SW480 (cell line): ENCODE results near the gene TEX9.
"Not testable (repeated sequence)": the region's sequence is repeated elsewhere in the genome, so short reads cannot be mapped to it uniquely, and the experiment has no call there.

Source experiments
- DNase-seq: peaks from one replicate; pipeline ENCODE4 v3.0.0-alpha.2; 2016; ENCODE audit warnings: low spot score

TEX9 gene

DNA sequence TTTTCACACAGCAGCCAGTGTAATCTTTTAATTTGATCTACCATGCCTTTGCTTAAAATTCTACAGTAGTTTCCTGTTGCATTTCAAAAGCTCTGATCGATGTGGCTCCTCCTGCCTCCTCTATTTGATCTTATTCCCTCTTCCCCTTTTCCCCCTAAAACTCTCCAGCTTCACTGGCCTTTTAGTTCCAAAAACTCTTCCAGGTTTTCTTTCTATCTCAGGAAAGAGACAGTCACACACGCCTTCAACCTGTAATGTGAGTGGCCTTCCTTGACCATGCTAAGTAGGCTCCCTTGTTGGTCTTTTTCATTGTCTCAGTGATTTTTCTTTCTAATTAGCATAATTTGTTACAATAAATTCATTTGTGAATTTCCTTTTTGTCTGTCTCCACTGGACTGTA, 985 bp downstream of the TEX9 start:
- peak; percentile 2 for DNase-seq

DNA sequence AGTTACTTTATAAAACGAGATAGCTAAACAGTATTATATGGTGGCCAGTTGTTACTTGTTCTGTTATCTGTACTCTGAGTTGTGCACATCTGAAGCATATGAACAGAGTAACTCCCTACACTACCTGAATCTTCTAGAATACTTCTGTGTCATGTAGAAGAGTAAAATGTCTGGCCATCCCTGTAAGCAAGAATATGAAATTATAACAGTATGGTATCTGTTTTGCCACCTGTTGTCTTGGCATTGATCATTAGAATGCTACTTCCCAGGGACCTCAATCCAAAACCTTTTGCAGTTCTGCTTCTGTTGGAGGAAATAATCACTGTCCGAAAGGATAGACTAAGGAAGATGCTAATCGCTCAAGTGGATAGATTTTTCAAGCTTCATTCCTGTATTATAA, 1.9 kb downstream of the TEX9 start:
- no peak for DNase-seq

DNA sequence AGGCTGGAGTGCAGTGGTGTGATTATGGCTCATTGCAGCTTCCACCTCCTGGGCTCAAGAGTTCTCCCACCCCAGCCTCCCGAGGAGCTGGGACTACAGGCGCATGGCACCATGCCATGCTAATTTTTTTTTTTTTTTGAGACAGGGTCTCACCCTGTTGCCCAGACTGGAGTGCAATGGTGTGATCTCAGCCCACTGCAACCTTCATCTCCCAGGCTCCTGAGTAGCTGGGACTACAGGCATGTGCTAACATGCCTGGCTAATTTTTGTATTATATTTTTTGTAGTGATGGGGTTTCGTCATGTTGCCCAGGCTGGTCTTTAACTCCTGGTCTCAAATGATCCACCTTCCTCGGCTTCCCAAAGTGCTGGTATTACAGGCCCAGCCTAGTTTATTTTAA, 4.0 kb downstream of the TEX9 start:
- DNase-seq = no peak

DNA sequence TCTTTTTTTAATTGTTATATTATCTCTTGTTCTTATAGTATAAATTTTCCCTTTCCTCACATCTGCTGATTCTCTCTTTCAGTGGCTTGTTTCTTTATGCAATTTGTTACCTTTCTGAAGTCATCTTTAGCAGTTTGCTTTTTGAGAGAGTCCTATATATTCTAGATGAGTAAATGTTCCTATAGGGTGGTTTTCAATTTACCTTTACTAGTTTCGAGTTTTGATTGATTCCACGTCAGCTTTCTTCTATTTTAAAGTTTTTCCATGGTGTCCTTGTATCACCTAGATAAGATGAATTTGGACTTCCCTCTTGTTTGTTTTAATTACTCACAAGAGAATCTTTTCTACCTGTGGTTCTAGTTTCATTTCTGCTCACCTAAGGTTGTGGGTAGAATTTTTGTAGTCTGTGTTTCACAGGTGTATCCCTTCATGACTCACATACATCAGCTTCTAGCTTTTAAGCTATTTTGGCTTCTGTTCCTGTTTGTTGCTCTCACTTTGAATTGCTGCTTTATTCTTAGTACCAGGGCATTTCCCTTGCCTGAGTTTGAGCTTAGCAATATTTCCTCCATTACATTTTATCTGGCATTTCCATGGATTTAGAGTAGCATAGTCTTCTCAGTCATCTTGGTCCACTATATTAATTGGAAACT, 6.4 kb downstream of the TEX9 start:
- peak; percentile 2 for DNase-seq

DNA sequence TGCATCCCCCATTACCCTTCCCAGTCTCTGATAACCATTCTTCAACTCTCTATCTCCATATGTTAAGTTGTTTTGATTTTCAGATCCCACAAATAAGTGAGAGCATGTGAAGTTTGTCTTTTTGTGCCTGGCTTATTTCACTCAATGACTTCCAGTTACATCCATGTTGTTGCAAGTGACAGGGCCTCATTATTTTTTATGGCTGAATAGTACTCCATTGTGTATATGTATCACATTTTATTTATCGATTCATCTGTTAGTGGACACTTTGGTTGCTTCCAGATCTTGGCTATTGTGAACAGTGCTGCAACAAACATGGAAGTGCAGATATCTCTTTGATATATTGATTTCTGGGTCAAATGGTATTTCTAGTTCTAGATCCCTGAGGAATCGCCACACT, 9.5 kb downstream of the TEX9 start:
- DNase-seq = not testable (repeated sequence)

DNA sequence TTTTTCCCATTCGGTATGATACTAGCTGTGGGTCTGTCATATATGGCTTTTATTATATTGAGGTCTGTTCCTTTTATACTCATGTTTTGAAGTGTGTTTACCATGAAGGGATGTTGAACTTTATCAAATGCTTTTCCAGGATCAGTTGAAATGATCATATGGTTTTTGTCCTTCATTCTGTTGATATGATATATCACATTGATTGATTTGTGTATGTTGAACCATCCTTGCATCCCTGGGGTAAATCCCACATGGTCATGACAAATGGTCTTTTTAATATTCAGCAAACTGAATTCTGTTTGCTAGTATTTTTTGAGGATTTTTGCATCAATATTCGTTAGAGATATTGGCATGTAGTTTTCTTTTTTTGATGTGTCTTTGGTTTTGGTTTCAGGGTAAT, 12.6 kb downstream of the TEX9 start:
- not testable (repeated sequence) for DNase-seq

DNA sequence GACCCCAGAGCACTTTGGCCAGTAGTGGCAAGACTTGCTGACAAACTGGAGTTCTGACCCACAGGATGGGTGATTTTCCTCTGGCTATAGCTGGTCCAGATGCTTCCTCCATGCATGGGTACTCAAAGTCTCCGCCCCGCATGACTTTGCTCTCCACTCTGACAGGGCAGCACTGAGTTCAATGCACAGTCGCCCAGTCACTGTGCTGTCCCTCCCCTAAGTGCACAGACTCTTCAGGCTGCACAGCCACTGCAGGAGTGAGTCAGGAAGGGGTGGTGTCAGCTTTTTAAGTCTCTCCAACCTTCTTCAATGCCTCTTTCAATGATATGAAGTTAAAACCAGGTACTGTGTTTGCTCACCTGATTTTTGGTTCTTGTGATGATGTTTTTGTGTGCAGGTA, 17.8 kb downstream of the TEX9 start:
- no peak for DNase-seq

DNA sequence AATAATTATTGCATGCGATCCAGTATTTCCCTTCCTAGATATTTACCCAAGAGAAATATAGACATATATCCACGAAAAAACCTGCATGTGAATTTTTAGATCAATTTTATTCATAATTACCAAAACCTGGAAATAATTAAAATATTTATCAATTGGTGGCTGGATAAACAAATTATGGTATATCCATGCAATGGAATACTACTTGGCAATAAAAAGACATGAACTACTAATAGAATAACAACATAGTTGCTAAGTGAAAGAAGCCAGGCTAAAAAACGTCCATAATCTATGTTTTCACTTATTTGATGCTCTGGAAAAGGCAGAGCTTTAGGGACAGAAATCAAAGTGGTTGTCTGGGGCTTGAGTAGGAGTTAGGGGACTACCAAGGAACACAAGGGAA, 20.7 kb downstream of the TEX9 start:
- no peak for DNase-seq

DNA sequence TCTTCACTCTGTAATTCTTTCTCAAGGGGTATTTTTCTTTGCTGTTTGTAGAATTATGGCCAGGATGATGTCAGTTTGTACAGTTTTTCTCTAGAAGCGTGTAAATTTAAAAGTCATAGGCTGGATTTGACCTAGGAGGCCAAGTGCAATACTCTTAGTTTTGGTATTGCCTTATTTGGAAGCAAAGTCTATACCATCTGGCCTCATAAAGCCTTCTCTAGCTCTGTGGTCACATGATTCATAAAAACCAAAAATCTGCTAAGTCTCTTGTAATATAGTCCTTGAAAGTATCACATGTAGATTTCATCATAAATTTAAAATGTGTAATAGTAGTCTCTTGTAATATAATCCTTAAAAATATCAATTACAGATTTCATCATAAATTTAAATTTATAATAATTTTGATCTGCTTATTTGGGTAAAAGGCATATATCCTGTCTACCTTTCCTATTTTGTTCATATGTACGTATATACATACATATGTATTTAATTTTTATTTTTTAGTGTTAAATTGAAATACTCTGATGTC, 25.6 kb downstream of the TEX9 start:
- DNase-seq = no peak

DNA sequence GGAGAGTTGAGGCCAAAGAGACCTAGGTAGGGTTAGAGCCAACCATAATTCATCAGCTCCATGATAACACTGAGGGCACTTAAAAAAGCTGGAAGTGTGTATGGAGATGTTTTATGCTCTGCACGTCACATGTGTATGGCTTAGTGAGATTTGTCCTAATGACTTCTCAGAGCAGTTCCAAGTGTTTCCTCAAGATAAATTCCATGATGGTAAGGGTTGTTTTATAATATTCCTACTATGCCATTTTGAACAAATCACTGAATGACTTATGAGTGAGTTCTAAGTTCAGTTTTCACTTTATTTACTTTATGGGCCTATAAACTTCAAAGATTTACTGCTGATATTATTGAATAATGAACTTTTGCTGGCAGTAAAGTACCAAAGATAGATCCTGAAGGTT, 28.1 kb downstream of the TEX9 start:
- no peak for DNase-seq

DNA sequence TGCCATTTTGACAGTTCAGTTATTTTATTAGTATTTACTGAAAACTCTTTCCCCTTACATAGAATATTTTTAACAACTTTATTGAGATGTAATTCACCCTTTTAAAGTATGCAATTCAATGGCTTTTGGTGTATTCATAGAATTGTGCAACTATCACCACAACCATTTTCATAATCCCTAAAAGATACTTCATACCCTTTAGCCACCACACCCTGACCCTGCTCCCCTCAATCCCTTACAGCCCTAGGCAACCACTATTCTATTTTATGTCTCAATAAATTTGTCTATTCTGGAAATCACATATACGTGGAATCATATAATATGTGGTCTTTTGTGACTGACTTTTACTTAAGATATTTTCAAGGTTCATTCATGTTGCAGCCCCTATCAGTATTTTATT, 29.7 kb downstream of the TEX9 start:
- DNase-seq = no peak

DNA sequence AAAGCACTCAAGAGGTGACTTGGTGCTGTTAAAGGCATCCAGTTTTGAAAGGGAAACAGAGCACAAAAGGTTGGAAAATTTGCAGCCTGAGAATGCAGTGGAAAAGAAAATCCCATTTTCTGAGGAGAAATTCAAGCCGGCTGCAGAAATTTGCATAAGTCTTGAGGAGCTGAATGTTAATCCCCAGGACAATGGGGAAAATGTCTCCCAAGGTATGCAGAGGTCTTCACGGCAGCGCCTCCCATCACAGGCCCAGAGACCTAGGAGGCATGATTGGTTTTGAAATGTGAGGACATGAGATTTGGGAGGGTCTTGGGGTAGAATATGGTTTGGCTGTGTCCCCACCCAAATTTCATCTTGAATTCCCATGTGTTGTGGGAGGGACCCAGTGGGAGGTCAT, 32.1 kb downstream of the TEX9 start:
- not testable (repeated sequence) for DNase-seq

DNA sequence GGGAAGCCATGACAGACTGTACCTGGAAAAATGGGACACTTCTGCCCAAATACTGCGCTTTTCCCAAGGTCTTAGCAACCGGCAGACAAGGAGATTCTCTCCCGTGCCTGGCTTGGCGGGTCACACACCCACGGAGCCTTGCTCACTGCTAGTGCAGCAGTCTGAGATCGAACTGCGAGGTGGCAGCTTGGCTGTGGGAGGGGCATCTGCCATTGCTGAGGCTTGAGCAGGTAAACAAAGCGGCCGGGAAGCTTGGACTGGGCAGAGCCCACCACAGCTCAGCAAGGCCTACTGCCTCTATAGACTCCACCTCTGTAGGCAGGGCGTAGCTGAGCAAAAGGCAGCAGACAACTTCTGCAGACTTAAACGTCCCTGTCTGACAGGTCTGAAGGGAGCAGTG, 34.0 kb downstream of the TEX9 start:
- not testable (repeated sequence) for DNase-seq

DNA sequence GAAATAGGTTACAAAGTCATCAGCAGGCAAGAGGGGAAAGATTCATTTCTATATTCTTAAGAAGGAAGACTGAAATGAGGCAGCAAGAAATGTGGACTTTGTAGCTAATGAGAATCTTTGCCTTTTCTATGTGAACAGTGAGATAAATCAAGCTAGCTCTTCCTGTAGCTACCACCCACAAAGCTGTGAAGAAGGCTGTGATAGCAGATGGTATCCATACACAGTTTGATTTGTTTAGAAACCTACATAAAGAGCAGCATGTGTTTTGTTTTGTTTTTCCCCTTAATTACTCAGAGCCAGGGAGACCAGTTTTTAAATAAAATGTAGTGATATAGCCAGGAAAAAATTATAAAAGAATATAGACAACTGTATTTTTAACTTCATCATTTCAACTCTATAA, 45.5 kb downstream of the TEX9 start:
- no peak for DNase-seq

DNA sequence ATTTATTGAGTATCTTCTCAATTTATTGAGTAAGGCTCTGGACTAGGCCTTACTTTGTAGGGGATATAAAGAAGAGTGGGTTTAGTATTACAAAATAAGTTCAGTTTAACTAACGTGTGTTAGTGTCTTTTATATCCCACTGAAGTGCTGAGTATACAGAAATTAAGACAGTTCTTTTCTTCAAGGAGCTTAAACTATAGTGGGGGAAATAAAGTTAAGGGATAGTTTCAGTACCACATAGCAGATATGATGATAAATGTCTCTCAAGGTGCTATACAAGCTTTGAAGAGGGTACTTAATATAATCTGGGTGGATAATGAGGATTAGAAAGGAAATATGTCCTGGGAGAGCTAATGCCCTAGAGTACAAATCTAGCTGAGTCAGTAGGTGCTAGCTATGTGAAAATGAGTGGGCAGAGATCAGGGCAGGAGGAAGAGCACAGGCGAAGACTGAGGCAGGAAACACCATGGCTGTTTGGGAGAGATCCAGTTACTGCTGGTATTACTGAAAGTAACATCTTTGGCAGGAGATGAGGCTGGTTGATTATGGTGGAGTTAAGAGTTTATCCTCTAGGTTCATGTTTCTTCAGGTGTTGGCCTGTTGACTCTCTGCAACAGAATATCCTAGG, 46.0 kb downstream of the TEX9 start:
- DNase-seq = no peak

DNA sequence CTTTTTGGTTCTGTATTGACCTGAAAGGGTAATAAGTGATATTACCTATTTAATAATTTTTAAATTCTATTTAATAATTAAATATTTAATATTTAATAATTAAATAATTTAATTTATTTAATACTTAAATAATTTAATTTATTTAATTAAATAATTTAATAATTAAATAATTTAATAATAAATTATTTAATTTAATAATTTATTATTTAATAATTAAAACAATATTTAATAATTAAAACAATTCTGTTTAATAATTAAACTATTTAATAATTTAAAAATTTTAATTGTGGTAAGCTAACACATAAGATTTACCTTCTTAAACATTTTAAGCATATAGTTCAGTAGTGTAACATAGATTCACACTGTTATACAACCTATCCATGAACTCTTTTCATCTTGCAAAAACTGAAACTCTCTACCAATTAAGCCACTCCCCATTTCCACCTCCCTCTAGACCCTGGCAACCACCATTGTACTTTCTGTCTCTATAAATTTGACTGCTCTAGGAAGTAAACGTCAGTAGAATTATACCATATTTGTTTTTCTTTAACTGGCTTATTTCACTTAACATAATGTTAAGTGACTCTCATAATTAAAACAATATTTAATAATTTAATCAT, 48.0 kb downstream of the TEX9 start:
- DNase-seq = not testable (repeated sequence)

DNA sequence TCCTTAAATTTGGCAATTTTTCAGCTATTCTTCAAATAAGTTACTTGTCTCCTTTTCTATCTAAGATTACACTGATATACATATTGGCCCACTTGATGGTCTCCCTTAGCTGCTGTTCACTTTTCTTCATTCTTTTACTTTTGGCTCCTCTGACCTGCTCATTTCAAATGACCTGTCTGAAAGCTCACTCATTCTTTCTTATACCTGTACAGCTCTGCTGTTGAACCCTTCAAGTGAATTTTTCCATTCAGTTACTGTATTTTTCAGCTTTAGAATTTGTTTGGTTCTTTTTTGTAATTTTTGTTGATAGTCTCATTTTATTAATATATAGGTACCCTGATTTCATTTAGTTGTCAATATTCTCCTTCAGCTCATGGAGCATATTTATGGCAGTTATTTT, 60.0 kb downstream of the TEX9 start:
- DNase-seq = no peak

DNA sequence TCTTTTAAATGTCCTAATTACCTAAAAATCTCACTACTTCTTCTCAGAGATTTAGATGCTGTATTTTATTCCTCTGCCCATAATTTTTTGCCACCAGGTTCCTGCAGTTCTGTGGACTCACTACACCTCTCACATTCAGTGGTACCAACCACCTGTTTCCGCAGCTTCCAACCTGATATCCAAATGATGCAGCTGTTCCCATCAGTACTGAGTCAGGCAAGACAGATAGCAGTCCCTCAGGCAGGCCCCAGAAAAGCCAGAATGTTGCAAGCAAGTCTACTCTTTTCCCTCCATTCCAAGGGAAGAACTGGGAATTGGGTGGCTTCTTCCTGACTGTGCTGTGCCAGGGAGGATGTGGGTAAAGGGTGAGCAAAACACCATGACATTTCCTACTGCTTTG, 60.8 kb downstream of the TEX9 start:
- DNase-seq = no peak

DNA sequence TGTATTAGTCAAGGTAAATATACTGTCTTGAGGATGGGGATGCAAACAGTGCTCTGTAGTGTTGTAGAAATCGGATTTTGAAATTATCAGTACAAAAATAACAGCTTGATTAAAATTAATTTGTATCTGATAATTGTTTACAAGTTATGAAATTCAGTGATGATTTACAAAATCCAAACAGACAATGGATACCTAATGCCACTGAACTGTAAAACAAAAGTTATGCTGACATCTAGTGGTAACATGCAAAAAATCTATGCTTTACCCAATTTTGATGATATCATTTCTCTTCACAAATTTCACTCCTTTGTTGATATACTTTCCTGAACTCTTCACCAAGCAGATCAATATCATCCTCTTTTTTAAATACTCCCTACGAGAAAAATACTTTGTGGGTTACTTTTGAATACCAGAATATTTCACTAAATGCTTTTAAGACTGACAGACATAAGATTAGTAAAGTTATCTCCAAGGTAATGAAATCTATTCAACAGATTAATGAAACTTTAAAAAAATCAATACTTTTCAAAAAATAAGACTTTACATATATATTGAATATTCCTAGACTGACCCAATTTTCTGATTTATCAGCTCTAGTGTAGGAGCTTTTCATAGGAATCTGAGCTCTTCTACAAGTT, 63.7 kb downstream of the TEX9 start:
- DNase-seq = peak; percentile 34

DNA sequence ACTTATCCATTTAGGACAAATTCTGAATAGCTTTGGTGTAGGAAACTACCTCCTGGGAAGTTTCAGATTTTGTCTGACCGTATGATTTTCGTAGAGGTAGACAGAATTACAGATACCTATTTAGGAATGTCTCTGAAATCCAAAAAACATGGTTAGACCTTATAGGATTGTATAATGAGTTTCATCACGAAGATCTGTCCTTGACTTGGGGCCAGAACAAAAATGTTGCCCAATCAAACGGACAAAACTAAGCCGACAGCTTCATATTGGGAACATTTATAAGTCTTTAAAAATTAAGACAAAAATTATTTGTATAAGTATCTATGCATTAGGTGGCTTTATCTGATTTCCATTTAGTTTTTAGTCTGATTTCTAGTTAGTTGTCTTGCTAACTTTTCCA, 67.1 kb downstream of the TEX9 start:
- DNase-seq = no peak

DNA sequence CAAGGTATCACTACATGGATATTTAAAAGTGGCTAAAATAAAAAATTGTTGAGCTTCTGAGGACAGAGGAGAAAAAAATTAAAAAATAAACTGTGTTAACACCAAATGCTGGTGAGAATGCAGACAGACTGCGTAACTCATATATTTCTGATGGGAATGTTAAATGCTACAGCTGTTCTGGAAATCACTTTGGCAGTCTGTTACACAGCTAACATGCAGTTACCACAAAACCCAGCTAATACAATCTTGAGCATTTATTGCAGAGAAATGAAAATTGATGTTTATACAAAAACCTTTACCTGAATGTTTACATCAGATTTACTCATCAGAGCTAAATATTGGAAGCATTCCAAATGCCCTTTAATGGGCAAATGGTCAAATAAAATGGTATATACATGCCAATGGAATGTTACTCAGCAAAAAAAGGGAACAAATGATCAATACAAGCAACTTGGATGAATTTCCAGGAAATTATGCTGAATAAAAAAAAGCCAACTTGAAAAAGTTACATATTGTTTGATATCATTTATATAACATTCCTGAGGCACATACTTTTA, 75.1 kb downstream of the TEX9 start:
- DNase-seq = no peak

DNA sequence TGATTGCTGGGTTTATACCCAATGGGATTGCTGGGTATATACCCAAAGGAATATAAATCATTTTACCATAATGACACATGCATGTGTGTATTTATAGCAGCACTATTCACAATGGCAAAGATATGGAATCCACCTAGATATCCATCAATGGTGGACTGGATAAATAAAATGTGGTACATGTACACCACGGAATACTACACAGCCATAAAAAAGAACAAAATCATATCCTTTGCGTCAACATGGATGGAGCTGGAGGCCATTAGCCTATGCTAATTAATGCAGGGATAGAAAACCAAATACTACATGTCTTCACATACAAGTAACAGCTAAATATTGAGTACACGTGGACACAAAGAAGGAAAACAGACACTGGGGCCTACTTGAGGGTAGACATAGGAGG, 77.1 kb downstream of the TEX9 start:
- no peak for DNase-seq

DNA sequence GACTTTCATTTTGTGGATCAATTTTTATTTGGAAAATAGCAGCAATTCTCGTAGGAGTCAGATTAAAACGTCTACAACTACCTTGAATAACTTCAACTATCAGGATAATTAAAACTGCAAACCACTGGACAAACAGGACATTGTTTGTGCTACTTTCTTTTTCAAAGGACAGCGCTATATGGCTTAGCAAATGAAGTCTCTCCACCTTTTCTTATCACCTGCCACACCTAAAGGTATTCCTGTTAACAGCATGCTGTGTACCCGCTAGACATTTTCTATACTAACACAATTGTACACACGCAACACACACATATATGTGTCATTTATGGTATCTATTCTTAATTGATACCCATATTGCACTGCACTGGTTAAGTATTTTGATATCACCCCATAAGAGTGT, 80.5 kb downstream of the TEX9 start:
- no peak for DNase-seq
